A549 (cell line): ENCODE results near the gene APOBEC3B.

Experiments
- CTCF ChIP-seq: fragments of >200 bp; sonication (Bioruptor Twin); formaldehyde crosslinking; IDR thresholded peaks from 3 replicates; pipeline ENCODE4 v1.5.1; 2016
- FOXS1 ChIP-seq: fragments of 250-450 bp; sonication (Bioruptor Pico); IDR thresholded peaks from 2 replicates; pipeline ENCODE4 v1.5.0; 2020; ENCODE audit warnings: mild to moderate bottlenecking, moderate library complexity
- JUN ChIP-seq, 2 experiments: fragments of >200 bp; sonication (Bioruptor Twin); formaldehyde crosslinking; IDR thresholded peaks; 2 replicates in 1 of 2; 3 replicates in 1 of 2; pipeline ENCODE4 v1.6.1; 2016 to 2017
- MAZ ChIP-seq: fragments of 150-350 bp; IDR thresholded peaks from 2 replicates; pipeline ENCODE4 v1.6.1; 2014; ENCODE audit warnings: antibody characterized with exemption, low read depth, low read length, borderline replicate concordance
- POLR2A ChIP-seq: IDR thresholded peaks from 2 replicates; pipeline ENCODE4 v1.6.1; 2012; ENCODE audit warnings: mild to moderate bottlenecking, low read length
- POLR2AphosphoS2 ChIP-seq: conservative IDR thresholded peaks from 2 replicates; pipeline ENCODE4 v1.6.1; 2012; ENCODE audit warnings: low read length, improper control_type of control experiment, inconsistent platforms
- RFX5 ChIP-seq: fragments of 450-650 bp; IDR thresholded peaks from 2 replicates; pipeline ENCODE4 v1.7.1; 2014; ENCODE audit warnings: antibody characterized with exemption, mild to moderate bottlenecking, moderate library complexity

- TF ChIP-seq POLR2AphosphoS2 (no peak), POLR2A (no peak), CTCF (no peak), MAZ (no peak), JUN (IDR thresholded peaks at IDR 0.05) (no peak), RFX5 (no peak), FOXS1 (CRISPR knock-in tag) (no peak)
Observed at GRCh38 chr22:38937036-38937435, 45.1 kb upstream of the APOBEC3B start.
